ENCODE measurements around the gene CPED1. TPM values are rescaled to one million over a fixed set of nuclear protein-coding genes. Genes with fewer than 3 reads are reported as not detected.

The CPED1 gene
- total and polyA plus RNA-seq, 10 of the 15 experiments (the other 5 are each of a cell fraction or from before 2014, with no cell fraction given) = 0.01 to 0.77 (median 0.10) TPM; not detected in 1

DNA sequence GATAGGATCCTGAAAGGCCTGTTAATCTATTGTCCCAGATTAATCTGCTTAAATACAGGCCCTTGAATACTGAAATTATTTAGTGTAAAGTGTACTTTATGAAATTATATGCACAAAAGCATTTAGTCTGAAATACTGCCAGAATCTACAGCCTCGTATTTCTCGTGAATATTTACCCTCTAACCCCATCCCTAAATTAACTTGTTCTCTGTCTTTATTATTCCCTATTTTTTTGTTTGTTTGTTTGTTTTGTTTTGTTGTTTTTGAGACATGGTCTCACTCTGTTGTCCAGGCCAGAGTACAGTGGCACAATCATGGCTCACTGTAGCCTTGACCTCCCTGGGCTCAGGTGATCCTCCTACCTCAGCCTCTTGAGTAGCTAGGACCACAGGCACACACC, 2.7 kb upstream of the CPED1 start:
- no TSS peak for BruUV-seq (replicated peaks)
- no peaks in the 10 kb centered on the region for H3K9me3 ChIP-seq (replicated peaks; ENCODE audit: control insufficient read depth, insufficient read depth, low read length)
- ChIA-PET POLR2A (no interaction called here), RAD21 (ENCODE audit: unreplicated experiment) (interaction anchor here (1.2 to 6.4 kb wide), 4 partner anchors 26 to 122 kb away, joined by 3 to 41 read pairs (median 18); no protein-coding TSS in a partner anchor), CTCF (interaction anchor here (1.0 to 8.1 kb wide), 21 partner anchors 8 to 351 kb away, joined by 3 to 111 read pairs (median 5); no protein-coding TSS in a partner anchor), SMC1A (ENCODE audit: uncharacterized antibody, unreplicated experiment) (interaction anchor here (1.6 to 6.7 kb wide), 5 partner anchors 20 to 1009 kb away, joined by 3 to 40 read pairs (median 7); no protein-coding TSS in a partner anchor)
- TF ChIP-seq, protein P1, sequence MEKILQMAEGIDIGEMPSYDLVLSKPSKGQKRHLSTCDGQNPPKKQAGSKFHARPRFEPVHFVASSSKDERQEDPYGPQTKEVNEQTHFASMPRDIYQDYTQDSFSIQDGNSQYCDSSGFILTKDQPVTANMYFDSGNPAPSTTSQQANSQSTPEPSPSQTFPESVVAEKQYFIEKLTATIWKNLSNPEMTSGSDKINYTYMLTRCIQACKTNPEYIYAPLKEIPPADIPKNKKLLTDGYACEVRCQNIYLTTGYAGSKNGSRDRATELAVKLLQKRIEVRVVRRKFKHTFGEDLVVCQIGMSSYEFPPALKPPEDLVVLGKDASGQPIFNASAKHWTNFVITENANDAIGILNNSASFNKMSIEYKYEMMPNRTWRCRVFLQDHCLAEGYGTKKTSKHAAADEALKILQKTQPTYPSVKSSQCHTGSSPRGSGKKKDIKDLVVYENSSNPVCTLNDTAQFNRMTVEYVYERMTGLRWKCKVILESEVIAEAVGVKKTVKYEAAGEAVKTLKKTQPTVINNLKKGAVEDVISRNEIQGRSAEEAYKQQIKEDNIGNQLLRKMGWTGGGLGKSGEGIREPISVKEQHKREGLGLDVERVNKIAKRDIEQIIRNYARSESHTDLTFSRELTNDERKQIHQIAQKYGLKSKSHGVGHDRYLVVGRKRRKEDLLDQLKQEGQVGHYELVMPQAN (conservative IDR thresholded peaks at IDR 0.05) = no peak
- TF ChIP-seq EZH2 (IDR thresholded peaks at IDR 0.05; ENCODE audit: borderline replicate concordance, control insufficient read depth, low read depth, low read length) = no peak
- TF ChIP-seq MYC (IDR thresholded peaks at IDR 0.05; ENCODE audit: insufficient read depth, insufficient read length, insufficient replicate concordance, low read length, severe bottlenecking) = no peak
- TF ChIP-seq CBX5 (IDR thresholded peaks at IDR 0.05; ENCODE audit: low read depth) = no peak
- no peak for TF ChIP-seq PAX5 (IDR thresholded peaks at IDR 0.05; ENCODE audit: borderline replicate concordance, low read depth, low read length)
- TF ChIP-seq, protein P2, sequence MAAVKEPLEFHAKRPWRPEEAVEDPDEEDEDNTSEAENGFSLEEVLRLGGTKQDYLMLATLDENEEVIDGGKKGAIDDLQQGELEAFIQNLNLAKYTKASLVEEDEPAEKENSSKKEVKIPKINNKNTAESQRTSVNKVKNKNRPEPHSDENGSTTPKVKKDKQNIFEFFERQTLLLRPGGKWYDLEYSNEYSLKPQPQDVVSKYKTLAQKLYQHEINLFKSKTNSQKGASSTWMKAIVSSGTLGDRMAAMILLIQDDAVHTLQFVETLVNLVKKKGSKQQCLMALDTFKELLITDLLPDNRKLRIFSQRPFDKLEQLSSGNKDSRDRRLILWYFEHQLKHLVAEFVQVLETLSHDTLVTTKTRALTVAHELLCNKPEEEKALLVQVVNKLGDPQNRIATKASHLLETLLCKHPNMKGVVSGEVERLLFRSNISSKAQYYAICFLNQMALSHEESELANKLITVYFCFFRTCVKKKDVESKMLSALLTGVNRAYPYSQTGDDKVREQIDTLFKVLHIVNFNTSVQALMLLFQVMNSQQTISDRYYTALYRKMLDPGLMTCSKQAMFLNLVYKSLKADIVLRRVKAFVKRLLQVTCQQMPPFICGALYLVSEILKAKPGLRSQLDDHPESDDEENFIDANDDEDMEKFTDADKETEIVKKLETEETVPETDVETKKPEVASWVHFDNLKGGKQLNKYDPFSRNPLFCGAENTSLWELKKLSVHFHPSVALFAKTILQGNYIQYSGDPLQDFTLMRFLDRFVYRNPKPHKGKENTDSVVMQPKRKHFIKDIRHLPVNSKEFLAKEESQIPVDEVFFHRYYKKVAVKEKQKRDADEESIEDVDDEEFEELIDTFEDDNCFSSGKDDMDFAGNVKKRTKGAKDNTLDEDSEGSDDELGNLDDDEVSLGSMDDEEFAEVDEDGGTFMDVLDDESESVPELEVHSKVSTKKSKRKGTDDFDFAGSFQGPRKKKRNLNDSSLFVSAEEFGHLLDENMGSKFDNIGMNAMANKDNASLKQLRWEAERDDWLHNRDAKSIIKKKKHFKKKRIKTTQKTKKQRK (IDR thresholded peaks at IDR 0.05; ENCODE audit: low read depth, low read length) = no peak
- no peak for TF ChIP-seq EP300 (IDR thresholded peaks at IDR 0.05; ENCODE audit: borderline replicate concordance in 1 of 2, control insufficient read depth in 1 of 2, low read depth in 2 of 2, low read length in 2 of 2)
- no peak for TF ChIP-seq KDM1A (IDR thresholded peaks at IDR 0.05; ENCODE audit: borderline replicate concordance)
- TF ChIP-seq, protein P3, sequence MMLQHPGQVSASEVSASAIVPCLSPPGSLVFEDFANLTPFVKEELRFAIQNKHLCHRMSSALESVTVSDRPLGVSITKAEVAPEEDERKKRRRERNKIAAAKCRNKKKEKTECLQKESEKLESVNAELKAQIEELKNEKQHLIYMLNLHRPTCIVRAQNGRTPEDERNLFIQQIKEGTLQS (IDR thresholded peaks at IDR 0.05; ENCODE audit: borderline replicate concordance, extremely low read depth, low read depth, low read length) = no peak
- TF ChIP-seq TCF12 (IDR thresholded peaks at IDR 0.05; ENCODE audit: low read depth, low read length) = no peak
- no peak for TF ChIP-seq STAT3 (IDR thresholded peaks at IDR 0.05; ENCODE audit: low read depth, low read length)
- no peak for TF ChIP-seq NR2C1 (IDR thresholded peaks at IDR 0.05)
- TF ChIP-seq LARP7 (IDR thresholded peaks at IDR 0.05) = no peak
- TF ChIP-seq RELA (IDR thresholded peaks at IDR 0.05; ENCODE audit: borderline replicate concordance, partially characterized antibody) = no peak
- no peak for TF ChIP-seq HDAC2 (IDR thresholded peaks at IDR 0.05)
- no peak for TF ChIP-seq MXI1 (IDR thresholded peaks at IDR 0.05; ENCODE audit: low read depth, low read length)
- no peak for TF ChIP-seq RCOR1 (conservative IDR thresholded peaks at IDR 0.05; ENCODE audit: low read depth, low read length)
- TF ChIP-seq NFXL1 (IDR thresholded peaks at IDR 0.05; ENCODE audit: borderline replicate concordance) = no peak
- no peak overlapping the region for H3K4me2 ChIP-seq (ENCODE audit: control insufficient read depth, insufficient read depth)
- no peak overlapping the region for H3K9ac ChIP-seq (ENCODE audit: control insufficient read depth, insufficient read depth, low read length)
- peaks cover 0 to 13% of the 10 kb centered on the region in 2 experiments for H3K27me3 ChIP-seq (replicated peaks in 1 of 2; ENCODE audit: control insufficient read depth in 2 of 2, insufficient read depth in 2 of 2, low read length in 1 of 2)
- H2AFZ ChIP-seq (ENCODE audit: control insufficient read depth, low read depth, low read length) = no peak overlapping the region
- in situ Hi-C loops (cut with MboI) = loop anchor here (5.0 kb wide), 1 partner anchor 116 kb away; no protein-coding TSS in a partner anchor
- FAIRE-seq = no peak
- H3K36me3 ChIP-seq (ENCODE audit: control insufficient read depth in 2 of 2, insufficient read depth in 2 of 2, low read length in 1 of 2) = no peaks in the 10 kb centered on the region
- WGBS (ENCODE audit: insufficient coverage, insufficient replicate concordance, low lambda C conversion rate, missing lambda C conversion rate) = 52% methylated on average over 2 of the region's 2 CpGs
- intact Hi-C loops (cut with micrococcal nuclease; ENCODE audit: unreplicated experiment) = loop anchor here (5.0 to 10.0 kb wide), 3 partner anchors 121 to 1009 kb away; no protein-coding TSS in a partner anchor
- H3K4me3 ChIP-seq = no peak overlapping the region
- H3K4me1 ChIP-seq (ENCODE audit: control insufficient read depth, insufficient read depth, low read length) = peaks cover 14% of the 10 kb centered on the region
- H3K27ac ChIP-seq (ENCODE audit: control insufficient read depth, insufficient read depth) = no peak overlapping the region
- no peaks in the 10 kb centered on the region for H3K79me2 ChIP-seq (ENCODE audit: control insufficient read depth, insufficient read depth, low read length)
- DNase-seq (ENCODE audit: low read depth, low spot score) = no peak
- no peak for ATAC-seq
- H4K20me1 ChIP-seq (ENCODE audit: control insufficient read depth, insufficient read depth) = no peaks in the 10 kb centered on the region
